GM19397 (cell line): ENCODE data around the gene ASS1.
"Not testable (repeated sequence)": the region's sequence is repeated elsewhere in the genome, so short reads cannot be mapped to it uniquely, and the experiment has no call there.

ENCODE experiments used
- ATAC-seq: cut with Tn5 transposase; IDR thresholded peaks from one replicate; pipeline ENCODE4 v1.9.1; 2021; ENCODE audit warnings: mild to moderate bottlenecking, moderate library complexity; ENCODE audit not compliant: unreplicated experiment

ASS1 gene

GRCh38 chr9:130433168-130433946, 11.4 kb upstream of the ASS1 start:
- ATAC-seq = no peak

- no peak for ATAC-seq
Observed at GRCh38 chr9:130433947-130434262, 10.9 kb upstream of the ASS1 start.

- ATAC-seq = not testable (repeated sequence)
Observed at GRCh38 chr9:130434656-130435055, 10.1 kb upstream of the ASS1 start.

GRCh38 chr9:130437011-130437789, 7.6 kb upstream of the ASS1 start:
- no peak for ATAC-seq

GRCh38 chr9:130438382-130438981, 6.3 kb upstream of the ASS1 start:
- no peak for ATAC-seq

- no peak for ATAC-seq
Observed at GRCh38 chr9:130441031-130441430, 3.7 kb upstream of the ASS1 start.

- no peak for ATAC-seq
Observed at GRCh38 chr9:130442746-130443455, 1.9 kb upstream of the ASS1 start.

- no peak for ATAC-seq
Observed at GRCh38 chr9:130443456-130443801, 1.3 kb upstream of the ASS1 start.

- no peak for ATAC-seq
Observed at GRCh38 chr9:130443840-130444492, 795 bp upstream of the ASS1 start.

- ATAC-seq = no peak
Observed at GRCh38 chr9:130445268-130445983, 665 bp downstream of the ASS1 start.

- no peak for ATAC-seq
Observed at GRCh38 chr9:130446101-130446861, 1.5 kb downstream of the ASS1 start.

- no peak for ATAC-seq
Observed at GRCh38 chr9:130447193-130447816, 2.5 kb downstream of the ASS1 start.

- no peak for ATAC-seq
Observed at GRCh38 chr9:130448035-130448624, 3.4 kb downstream of the ASS1 start.

- no peak for ATAC-seq
Observed at GRCh38 chr9:130448771-130449603, 4.2 kb downstream of the ASS1 start.

- no peak for ATAC-seq
Observed at GRCh38 chr9:130450344-130451003, 5.7 kb downstream of the ASS1 start.

GRCh38 chr9:130451004-130451390, 6.2 kb downstream of the ASS1 start:
- no peak for ATAC-seq
